SK-N-SH (cell line): ENCODE measurements around the gene TMEM44.

Source experiments
- CTCF ChIP-seq: fragments of 200-600 bp; sonication (generic); IDR thresholded peaks from 2 replicates; pipeline ENCODE4 v1.6.1; 2017; ENCODE audit warnings: antibody characterized with exemption, mild to moderate bottlenecking, moderate library complexity
- EP300 ChIP-seq, 2 experiments: IDR thresholded peaks; 2 replicates each; pipeline versions ENCODE4 v1.4.0 to v1.6.1; 2012; ENCODE audit warnings: borderline replicate concordance in 1 of 2, low read depth in 1 of 2, low read length in 1 of 2
- FOXJ3 ChIP-seq: sonication (generic); formaldehyde crosslinking; IDR thresholded peaks from 2 replicates; pipeline ENCODE4 v1.5.1; 2020; ENCODE audit warnings: mild to moderate bottlenecking, missing genetic modification reagents
- GABPA ChIP-seq: IDR thresholded peaks from 2 replicates; pipeline ENCODE4 v1.4.0; 2012; ENCODE audit warnings: low read depth, mild to moderate bottlenecking
- RCOR1 ChIP-seq: fragments of 150-350 bp; IDR thresholded peaks from 2 replicates; pipeline ENCODE4 v1.6.1; 2017; ENCODE audit warnings: antibody characterized with exemption, low read length
- TAF1 ChIP-seq: IDR thresholded peaks from 2 replicates; pipeline ENCODE4 v1.6.1; 2012; ENCODE audit warnings: low read depth, mild to moderate bottlenecking, low read length, moderate library complexity, borderline replicate concordance
- TF ChIP-seq, protein P1 (sequence below): IDR thresholded peaks from 2 replicates; pipeline ENCODE4 v1.4.0; 2012; ENCODE audit warnings: low read depth, borderline replicate concordance

DNA sequence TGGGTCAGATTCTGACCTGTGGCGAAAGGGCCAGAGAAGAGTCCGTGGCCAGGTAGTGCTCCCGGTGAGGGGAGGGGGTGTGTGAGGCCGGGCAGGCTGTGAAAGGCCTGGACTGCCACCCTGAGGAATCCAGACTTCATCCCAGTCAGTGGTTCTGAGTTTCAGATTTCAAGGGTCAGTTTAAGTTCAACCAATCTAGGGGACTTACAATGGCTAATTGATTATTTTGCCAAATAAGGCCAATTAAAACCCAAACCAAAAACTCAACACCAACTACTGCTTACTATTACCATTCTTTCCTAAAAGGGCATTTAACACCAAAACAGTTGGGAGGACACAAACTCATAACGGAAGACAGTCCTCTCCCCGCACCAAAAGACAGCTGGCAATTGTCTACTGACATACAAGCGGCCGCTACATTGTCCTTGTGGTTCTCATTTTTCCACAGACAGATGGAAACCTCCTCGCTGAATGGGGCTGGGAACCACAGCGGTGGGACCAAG lies 30.5 kb downstream of the TMEM44 start:
- no peak for TF ChIP-seq TAF1
- TF ChIP-seq, protein P1, sequence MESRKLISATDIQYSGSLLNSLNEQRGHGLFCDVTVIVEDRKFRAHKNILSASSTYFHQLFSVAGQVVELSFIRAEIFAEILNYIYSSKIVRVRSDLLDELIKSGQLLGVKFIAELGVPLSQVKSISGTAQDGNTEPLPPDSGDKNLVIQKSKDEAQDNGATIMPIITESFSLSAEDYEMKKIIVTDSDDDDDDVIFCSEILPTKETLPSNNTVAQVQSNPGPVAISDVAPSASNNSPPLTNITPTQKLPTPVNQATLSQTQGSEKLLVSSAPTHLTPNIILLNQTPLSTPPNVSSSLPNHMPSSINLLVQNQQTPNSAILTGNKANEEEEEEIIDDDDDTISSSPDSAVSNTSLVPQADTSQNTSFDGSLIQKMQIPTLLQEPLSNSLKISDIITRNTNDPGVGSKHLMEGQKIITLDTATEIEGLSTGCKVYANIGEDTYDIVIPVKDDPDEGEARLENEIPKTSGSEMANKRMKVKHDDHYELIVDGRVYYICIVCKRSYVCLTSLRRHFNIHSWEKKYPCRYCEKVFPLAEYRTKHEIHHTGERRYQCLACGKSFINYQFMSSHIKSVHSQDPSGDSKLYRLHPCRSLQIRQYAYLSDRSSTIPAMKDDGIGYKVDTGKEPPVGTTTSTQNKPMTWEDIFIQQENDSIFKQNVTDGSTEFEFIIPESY = no peak
- TF ChIP-seq RCOR1 = no peak
- no peak for TF ChIP-seq CTCF
- no peak for TF ChIP-seq FOXJ3
- no peak for TF ChIP-seq GABPA
- TF ChIP-seq EP300 (IDR thresholded peaks at IDR 0.05; ENCODE audit: borderline replicate concordance in 1 of 2, low read depth in 1 of 2, low read length in 1 of 2) = no peak
